Dendritic cell treated with granulocyte-macrophage colony-stimulating factor and Interleukin-4, amounts not matched to agents 40 ng/mL and 50 ng/mL, for 4 days (primary cell): ENCODE measurements around the gene PTGES2.
A peak's percentile ranks its signal among the peaks of the same experiment; 100 is the strongest.

Experiments
- H3K27ac Mint-ChIP-seq: one replicate; pipeline ENCODE4 v1.8.0; 2022; ENCODE audit warnings: mild to moderate bottlenecking, mixed read lengths
- H3K27me3 Mint-ChIP-seq: one replicate; pipeline ENCODE4 v1.8.0; 2022; ENCODE audit warnings: mild to moderate bottlenecking, mixed read lengths
- H3K36me3 Mint-ChIP-seq: one replicate; pipeline ENCODE4 v1.8.0; 2022; ENCODE audit warnings: low read depth, mixed read lengths
- H3K4me1 Mint-ChIP-seq: one replicate; pipeline ENCODE4 v1.8.0; 2022; ENCODE audit warnings: low read depth, mixed read lengths
- H3K4me3 Mint-ChIP-seq: one replicate; pipeline ENCODE4 v1.8.0; 2022; ENCODE audit warnings: mild to moderate bottlenecking, moderate library complexity, mixed read lengths
- H3K9me3 Mint-ChIP-seq: one replicate; pipeline ENCODE4 v1.8.0; 2022; ENCODE audit warnings: mixed read lengths
- intact Hi-C: fragments of 100-400 bp; cut with micrococcal nuclease; formaldehyde crosslinking; loops from one replicate; pipeline ENCODE4 v1.15.0; 2022

PTGES2 gene

DNA sequence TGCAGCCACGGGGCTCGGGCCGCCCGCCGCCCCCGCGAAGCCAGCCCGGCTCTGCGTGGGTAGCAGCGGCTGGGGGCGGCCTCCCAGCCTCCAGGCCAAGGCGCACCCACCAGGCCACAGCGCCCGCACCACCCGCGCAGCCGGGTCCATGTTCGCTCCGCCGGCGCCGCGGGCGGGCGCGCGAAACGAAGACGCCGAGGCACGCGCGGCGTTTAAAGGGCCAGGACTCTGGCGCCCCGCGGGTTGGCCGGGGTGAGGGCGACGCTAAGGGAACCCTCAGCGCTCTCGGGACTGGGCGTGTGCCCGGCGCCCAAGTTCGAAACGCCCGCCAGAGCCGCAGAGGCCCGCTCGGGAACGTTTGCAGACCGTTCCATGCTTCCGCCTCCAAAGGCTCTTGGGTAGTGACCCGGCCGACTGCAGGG, at the start of gene PTGES2:
TSS of gene PTGES2 (minus strand) at position 162 of the 422 bp plus-strand sequence. CDS start at position 150, 12 bp downstream.
- H3K4me1 Mint-ChIP-seq: peaks cover 34% of the 10 kb centered on the region
- H3K27ac Mint-ChIP-seq: peak within 1 kb of the TSS; percentile 100
- intact Hi-C loops: no loop called here
- H3K9me3 Mint-ChIP-seq: no peaks in the 10 kb centered on the region
- H3K27me3 Mint-ChIP-seq: peaks cover 10% of the 10 kb centered on the region
- peaks cover 48% of the 10 kb centered on the region for H3K36me3 Mint-ChIP-seq
- H3K4me3 Mint-ChIP-seq: peak within 1 kb of the TSS; percentile 94

DNA sequence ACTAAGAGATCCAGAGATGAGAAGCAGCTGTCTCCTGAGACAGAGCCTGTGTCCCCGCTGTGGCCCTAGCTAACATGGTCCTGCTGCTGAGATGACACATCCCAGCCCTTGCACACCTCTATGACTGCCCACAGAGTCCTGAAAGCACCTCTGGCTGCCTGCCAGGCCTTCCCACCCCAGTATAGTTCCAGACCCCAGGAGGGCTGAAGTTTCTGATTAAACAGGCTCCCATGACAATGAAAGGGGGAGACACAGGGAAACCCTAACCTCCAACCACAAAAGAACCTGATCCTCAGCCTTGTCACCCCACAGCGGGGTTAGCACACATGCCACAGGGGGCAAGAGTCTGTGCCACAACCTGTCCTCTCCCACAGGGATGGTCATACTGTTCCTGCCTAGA, 48.2 kb upstream of the PTGES2 start:
- Mint-ChIP-seq H3K4me1 (no peaks in the 10 kb centered on the region), H3K4me3 (no peak overlapping the region), H3K27ac (no peak overlapping the region), H3K9me3 (no peaks in the 10 kb centered on the region), H3K27me3 (no peaks in the 10 kb centered on the region), H3K36me3 (peaks cover 77% of the 10 kb centered on the region)
- intact Hi-C loops: no loop called here

DNA sequence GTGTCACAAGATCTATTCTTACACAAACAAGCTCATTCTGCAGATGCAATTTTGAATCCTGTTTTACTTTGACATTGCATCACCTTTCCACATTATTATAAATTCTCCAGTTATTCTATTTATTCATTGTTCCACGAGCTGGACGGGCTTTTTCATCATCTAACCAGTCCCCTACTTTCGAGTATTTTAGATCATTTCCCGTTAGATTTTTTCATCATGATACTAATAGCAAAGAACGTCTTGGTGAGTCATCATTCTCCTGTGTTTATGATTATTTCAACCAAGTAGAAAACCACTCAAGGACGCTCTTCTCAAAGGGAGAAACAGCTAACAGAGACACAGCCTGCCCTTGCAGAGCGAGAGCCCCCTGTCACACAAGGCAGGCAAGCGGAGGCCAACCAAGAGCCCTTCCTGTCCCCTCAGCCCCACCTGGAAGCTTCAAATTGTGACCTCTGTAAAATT, 47.6 kb upstream of the PTGES2 start:
- Mint-ChIP-seq H3K4me1 (no peaks in the 10 kb centered on the region), H3K4me3 (no peak overlapping the region), H3K9me3 (no peaks in the 10 kb centered on the region), H3K36me3 (peaks cover 77% of the 10 kb centered on the region), H3K27me3 (no peaks in the 10 kb centered on the region), H3K27ac (no peak overlapping the region)
- intact Hi-C loops: no loop called here

DNA sequence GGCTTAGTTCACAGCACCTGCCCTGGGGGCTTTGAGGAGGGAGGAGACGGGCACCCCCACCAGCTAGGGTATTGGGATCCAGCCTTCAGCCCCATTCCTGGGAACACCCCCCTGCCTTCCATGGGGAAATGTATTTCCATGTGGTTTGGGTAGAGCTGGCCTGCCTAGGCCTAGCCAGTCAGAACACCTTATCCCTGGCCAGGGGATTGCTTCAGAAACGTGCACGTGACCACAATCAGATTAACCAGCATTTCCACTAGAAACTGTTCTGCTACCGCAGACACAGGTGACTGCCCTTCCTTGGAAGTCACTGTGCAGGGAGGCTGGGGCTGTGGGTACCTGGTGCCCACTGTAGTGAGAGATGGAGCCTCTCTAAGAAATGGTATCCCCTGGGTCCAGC, 46.5 kb upstream of the PTGES2 start:
- H3K4me1 Mint-ChIP-seq: no peaks in the 10 kb centered on the region
- H3K9me3 Mint-ChIP-seq: no peaks in the 10 kb centered on the region
- no peak overlapping the region for H3K4me3 Mint-ChIP-seq
- intact Hi-C loops: no loop called here
- no peaks in the 10 kb centered on the region for H3K27me3 Mint-ChIP-seq
- no peak overlapping the region for H3K27ac Mint-ChIP-seq
- peaks cover 77% of the 10 kb centered on the region for H3K36me3 Mint-ChIP-seq

DNA sequence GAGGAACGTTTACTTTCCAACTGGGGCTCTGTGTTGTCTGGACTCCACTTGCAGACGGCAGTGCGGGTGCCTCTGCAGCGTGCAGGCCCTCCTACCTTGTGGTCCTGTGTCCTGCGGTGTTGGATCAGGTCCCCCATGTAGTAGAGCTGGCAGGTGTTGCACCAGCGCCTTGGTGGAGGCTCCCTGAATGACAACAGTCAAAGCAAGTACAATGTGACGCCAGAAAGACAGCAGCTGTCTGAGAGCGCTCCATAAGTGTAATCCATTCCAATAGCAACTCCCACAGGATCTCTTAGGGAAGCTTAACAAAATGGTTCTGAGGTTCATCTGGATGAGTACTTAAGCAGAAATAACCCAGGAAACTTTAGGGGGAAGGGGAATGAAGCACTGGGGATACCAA, 42.4 kb upstream of the PTGES2 start:
- no peaks in the 10 kb centered on the region for H3K9me3 Mint-ChIP-seq
- intact Hi-C loops: no loop called here
- no peaks in the 10 kb centered on the region for H3K27me3 Mint-ChIP-seq
- no peak overlapping the region for H3K27ac Mint-ChIP-seq
- H3K4me3 Mint-ChIP-seq: no peak overlapping the region
- H3K36me3 Mint-ChIP-seq: peaks cover 75% of the 10 kb centered on the region
- no peaks in the 10 kb centered on the region for H3K4me1 Mint-ChIP-seq

DNA sequence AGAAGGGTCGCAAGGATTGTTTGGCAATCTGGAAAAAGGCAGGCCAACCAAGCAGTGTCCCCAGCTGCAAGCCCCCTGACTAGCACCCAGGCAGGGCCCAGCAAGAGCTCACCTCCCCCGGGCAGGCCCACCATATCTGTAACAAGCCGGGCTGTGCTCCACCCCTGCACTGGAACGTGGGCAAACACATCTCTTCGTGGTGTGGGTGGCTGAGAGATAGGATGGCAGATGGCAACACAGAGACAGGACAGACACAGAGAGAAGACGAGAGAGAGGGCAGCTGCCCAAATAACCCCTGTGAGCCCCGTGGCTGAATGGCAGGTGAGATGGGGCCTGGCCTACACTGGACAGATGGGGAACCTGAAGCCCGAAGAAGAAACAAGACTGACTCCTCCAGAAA, 42.0 kb upstream of the PTGES2 start:
- no peak overlapping the region for H3K27ac Mint-ChIP-seq
- H3K9me3 Mint-ChIP-seq: no peaks in the 10 kb centered on the region
- peaks cover 75% of the 10 kb centered on the region for H3K36me3 Mint-ChIP-seq
- no peak overlapping the region for H3K4me3 Mint-ChIP-seq
- H3K27me3 Mint-ChIP-seq: no peaks in the 10 kb centered on the region
- peaks cover 2% of the 10 kb centered on the region for H3K4me1 Mint-ChIP-seq
- intact Hi-C loops: no loop called here

DNA sequence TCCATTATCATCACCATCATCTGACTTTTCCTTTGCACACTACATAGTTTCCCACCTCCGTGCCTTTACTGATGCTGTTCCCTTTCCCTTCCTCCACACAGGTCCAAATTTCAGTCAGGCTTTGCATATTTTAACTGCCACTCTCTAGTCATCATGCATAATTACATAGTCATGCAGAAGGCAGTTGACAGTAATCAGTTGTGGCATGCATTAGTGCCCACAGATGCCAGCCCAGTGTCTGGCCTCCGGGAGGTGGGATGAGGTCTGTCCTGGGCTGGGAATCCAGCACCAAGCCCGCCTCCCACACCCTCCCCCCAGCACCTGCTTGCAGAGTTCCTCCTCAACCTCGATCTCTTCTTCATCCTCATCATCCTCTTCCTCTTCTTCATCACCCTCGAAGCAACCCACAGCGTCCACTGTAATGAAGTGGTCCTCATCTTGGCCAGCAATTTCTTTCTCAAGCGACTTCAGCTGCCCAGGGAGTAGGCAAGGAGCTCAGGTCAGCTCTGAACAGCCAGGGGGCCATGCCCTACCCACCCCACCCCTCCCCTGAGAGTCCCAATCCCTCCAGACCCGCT, 41.3 kb upstream of the PTGES2 start:
- H3K27me3 Mint-ChIP-seq: no peaks in the 10 kb centered on the region
- no peak overlapping the region for H3K27ac Mint-ChIP-seq
- no peaks in the 10 kb centered on the region for H3K9me3 Mint-ChIP-seq
- H3K4me1 Mint-ChIP-seq: peaks cover 9% of the 10 kb centered on the region
- intact Hi-C loops: no loop called here
- peaks cover 75% of the 10 kb centered on the region for H3K36me3 Mint-ChIP-seq
- H3K4me3 Mint-ChIP-seq: no peak overlapping the region

DNA sequence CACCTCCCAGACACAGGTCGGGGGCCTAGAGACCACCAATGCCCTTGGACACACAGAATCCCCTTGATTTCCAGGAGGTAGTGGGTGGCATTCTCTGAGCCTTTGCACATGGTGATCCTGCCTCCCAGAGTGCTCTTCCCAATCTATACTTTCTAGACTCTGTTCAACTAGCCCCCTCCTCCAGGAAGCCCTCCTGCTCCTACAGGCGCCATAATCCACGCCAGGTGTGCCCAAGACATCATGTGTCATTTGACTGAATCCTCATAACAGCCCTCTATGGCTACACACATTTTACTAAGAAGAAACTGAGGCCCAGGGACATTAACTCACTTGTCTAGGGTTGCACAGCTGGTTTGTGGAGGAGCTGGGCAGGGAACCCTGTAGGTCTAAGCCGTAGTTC, 39.7 kb upstream of the PTGES2 start:
- Mint-ChIP-seq H3K9me3 (no peaks in the 10 kb centered on the region), H3K27ac (no peak overlapping the region), H3K27me3 (no peaks in the 10 kb centered on the region), H3K4me1 (peaks cover 13% of the 10 kb centered on the region), H3K4me3 (no peak overlapping the region), H3K36me3 (peaks cover 83% of the 10 kb centered on the region)
- intact Hi-C loops: no loop called here

DNA sequence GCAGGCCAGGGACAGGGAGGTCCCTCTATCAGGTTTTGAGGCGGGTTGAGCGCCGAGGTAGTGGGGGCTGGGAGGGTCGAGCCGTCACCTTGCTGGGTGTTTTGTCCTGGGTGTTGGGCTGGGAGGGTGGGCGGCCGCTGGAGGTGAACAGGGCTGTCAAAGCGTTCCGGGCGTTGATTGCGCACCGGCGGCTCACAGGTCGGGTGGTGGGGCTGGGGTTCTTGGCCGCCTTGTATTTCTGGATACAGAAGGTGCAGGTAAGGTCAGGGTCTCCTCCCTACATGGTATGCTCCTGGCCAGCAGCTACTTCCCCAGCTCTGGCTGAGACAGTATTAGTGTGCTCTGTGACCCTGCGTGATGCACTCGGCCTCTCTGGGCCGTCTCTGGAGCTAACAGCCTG, 38.6 kb upstream of the PTGES2 start:
- Mint-ChIP-seq H3K27me3 (no peaks in the 10 kb centered on the region), H3K4me3 (no peak overlapping the region), H3K27ac (no peak overlapping the region), H3K36me3 (peaks cover 89% of the 10 kb centered on the region), H3K9me3 (no peaks in the 10 kb centered on the region), H3K4me1 (peaks cover 22% of the 10 kb centered on the region)
- intact Hi-C loops: no loop called here

DNA sequence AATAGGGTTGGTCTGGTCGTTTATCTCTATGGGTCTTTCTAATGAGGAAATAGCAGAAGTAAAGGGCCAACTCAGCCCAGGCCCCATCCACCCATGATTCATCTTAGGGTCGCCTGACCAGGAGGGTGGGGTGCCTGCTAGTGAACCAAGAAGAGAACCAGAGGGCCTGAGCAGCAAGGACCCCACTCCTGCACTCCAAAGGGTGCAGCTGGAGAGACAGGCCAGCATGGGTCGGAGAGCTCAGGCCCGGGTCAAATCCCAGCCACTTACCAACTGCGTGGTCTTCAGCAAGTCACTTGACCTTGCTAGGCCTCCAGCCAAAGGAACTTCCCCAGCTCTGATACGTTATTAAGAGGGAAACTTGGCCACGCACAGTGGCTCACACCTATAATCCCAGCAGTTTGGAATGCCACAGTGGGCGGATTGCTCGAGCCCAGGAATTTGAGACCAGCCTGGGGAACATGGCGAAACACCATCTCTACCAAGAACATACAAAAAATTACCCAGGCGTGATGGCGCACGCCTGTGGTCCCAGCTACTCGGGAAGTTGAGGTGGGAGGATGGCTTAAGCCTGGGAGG, 36.9 kb upstream of the PTGES2 start:
- no peaks in the 10 kb centered on the region for H3K27me3 Mint-ChIP-seq
- peaks cover 31% of the 10 kb centered on the region for H3K4me1 Mint-ChIP-seq
- H3K9me3 Mint-ChIP-seq: no peaks in the 10 kb centered on the region
- intact Hi-C loops: no loop called here
- no peak overlapping the region for H3K4me3 Mint-ChIP-seq
- peaks cover 74% of the 10 kb centered on the region for H3K36me3 Mint-ChIP-seq
- peak overlapping the region; percentile 43 for H3K27ac Mint-ChIP-seq

DNA sequence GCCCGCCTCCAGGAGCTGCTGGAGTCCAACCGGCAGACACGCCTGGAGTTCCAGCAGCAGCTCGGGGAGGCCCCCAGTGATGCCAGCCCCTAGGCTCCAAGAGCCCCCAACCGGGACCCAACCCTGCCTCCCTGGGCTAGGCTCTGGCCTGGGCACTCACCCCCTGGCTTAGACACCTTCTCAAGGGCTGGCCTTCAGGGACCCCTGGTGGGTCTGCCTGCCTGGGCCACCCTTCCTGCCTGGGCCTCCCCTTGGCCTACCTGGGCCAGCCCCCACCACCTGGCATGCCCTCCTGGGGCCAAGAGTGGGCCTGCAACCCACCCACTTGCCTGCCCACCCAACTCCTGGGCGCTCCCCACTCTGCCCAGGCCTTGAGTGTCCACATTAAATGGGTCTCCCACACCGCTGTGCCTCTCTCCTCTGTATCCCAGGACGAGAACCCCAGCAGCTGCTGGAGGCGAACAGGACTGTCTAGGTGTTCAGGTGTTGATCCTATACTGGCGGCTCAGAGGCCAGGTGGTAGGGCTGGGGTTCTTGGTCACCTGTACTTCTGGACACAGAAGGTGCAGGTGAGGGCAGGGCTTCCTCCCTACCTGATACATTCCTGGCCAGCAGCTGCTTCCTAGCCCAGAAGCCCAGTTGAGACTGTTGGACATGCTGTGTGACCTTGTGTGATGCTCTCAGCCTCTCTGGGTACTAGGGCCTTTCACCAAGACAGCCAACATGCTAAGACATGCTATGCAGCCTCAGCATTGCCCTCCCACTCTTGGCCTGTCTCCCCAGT, 36.2 kb upstream of the PTGES2 start:
- H3K27ac Mint-ChIP-seq: peak overlapping the region; percentile 43
- H3K4me1 Mint-ChIP-seq: peaks cover 34% of the 10 kb centered on the region
- no peaks in the 10 kb centered on the region for H3K9me3 Mint-ChIP-seq
- no peak overlapping the region for H3K4me3 Mint-ChIP-seq
- peaks cover 67% of the 10 kb centered on the region for H3K36me3 Mint-ChIP-seq
- no peaks in the 10 kb centered on the region for H3K27me3 Mint-ChIP-seq
- intact Hi-C loops: no loop called here

DNA sequence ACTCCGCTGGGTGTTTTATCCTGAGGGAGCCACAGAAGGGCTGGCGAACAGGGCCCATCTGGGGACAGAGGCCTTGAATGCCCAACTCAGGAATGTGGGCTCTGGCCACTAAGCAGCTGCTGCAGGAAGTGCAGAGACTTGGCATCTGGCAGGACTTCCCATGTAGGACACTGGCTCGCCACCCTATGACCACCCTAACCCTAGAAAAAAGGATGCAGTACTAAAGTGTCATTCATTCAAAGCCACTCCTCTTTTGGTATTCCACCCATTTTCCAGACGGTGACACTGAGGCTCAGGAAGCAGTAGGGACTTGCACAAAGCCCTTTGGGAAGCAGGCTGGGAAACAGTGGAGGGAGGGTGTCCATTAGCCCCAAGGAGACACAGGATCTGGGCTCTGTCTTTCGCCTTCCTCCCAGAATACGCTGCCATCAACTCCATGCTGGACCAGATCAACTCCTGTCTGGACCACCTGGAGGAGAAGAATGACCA, 35.5 kb upstream of the PTGES2 start:
- Mint-ChIP-seq H3K4me3 (no peak overlapping the region), H3K4me1 (peaks cover 34% of the 10 kb centered on the region), H3K36me3 (peaks cover 61% of the 10 kb centered on the region), H3K27me3 (no peaks in the 10 kb centered on the region), H3K27ac (no peak overlapping the region), H3K9me3 (no peaks in the 10 kb centered on the region)
- intact Hi-C loops: no loop called here

DNA sequence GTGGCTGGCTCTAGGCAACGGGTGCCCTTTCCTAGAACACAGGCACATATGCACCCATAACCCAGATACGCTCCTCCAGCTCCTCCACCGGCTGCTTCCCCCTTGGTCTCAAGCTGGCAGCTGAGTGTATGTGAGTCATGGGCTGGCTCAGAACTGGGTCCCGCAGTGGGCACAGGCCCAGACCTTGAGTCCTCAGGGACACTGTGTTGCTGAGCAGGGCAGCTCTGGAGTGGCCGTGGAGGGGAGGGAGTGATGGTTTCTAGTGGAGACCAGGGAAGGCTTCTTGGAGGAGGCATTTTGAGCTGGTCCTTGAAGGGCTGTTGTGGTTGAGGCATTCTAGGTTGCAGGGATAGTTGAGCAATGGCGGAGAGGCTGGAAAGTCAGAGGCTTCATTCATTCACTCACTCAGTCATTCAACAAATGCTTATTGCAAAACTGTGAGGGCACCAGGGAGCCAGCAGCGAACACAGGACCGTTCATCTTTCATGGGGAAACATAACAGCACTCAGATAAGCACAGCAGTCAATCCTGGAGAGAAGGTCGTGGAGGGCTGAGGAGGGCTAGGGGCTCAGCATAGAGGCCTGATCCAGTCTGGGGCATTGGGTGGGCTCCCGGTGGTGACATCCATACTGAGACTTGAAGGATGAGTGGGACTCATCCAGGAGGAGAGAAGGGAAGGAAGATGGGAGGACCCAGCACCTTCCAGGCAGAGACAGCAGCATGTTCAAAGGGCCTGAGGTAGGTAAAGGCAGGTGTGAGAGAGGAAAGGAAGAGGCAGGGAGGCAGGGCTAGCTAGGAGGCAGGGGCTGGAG, 34.9 kb upstream of the PTGES2 start:
- Mint-ChIP-seq H3K9me3 (no peaks in the 10 kb centered on the region), H3K27me3 (no peaks in the 10 kb centered on the region), H3K4me1 (peaks cover 34% of the 10 kb centered on the region), H3K27ac (no peak overlapping the region), H3K4me3 (no peak overlapping the region), H3K36me3 (peaks cover 54% of the 10 kb centered on the region)
- intact Hi-C loops: no loop called here
